GM18520 (cell line): Measurements from ENCODE around the gene PVALB.

Experiments
- ATAC-seq: cut with Tn5 transposase; IDR thresholded peaks from one replicate; pipeline ENCODE4 v1.9.1; 2021; ENCODE audit not compliant: unreplicated experiment

Gene PVALB

GRCh38 chr22:36775586-36775963, 41.3 kb downstream of the PVALB start:
- ATAC-seq = no peak

GRCh38 chr22:36773935-36774334, 42.9 kb downstream of the PVALB start:
- no peak for ATAC-seq

DNA sequence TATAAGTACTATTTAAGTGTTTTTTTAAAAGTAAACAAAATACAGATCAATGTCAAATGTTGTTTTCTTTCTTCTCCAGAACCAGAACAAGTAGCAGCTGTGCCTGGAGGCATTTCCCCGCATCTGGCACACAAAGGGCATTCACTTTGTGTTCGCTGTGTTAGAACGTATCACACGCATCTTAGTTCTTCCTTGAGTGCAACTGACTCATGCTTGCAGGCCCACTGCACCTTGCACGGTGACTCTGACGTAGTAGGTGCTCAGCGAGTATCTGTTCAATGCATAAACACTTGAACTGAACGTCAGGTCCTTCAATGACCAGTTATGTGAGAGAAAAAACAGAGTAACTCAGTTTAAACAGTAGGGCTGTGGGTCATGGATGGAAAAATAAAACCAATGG, 44.4 kb downstream of the PVALB start:
- no peak for ATAC-seq

DNA sequence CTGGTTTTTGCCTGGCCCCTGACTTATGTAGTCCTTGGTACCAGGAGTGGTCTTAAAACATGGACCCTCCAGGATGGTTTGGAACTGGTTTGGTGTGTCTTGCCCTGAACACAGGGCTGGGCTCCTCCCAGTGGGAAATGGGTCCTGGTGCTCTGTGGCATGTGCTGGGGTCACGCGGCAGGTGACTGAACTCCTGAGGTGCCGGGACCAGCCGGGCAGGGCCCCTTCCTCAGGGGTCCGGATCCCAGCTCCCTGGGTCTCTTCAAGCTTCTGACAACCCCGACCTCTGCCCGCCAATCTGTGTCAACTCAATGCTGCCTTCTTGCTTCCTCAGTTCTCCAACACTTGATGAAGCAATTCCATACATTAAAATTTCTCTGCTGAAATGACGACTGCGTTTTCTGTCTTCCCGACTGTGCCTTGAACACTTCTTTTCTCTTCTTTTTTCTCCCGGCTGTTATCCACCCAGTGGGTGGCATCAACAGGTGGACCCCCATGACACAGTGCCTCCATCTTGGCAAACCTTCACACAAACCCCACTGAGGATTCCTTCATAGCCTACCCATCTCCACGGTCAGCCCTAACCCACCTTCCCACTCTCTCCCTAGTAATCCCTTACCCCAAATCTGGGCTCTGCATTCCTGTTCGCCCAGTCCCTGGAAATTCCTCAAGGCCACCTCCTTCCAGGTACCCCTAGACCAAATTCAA, 45.3 kb downstream of the PVALB start:
- ATAC-seq = no peak

GRCh38 chr22:36770513-36771231, 46.2 kb downstream of the PVALB start:
- no peak for ATAC-seq

- ATAC-seq = no peak
Observed at GRCh38 chr22:36769541-36770512, 47.0 kb downstream of the PVALB start.

- no peak for ATAC-seq
Observed at GRCh38 chr22:36768616-36769015, 48.2 kb downstream of the PVALB start.

- no peak for ATAC-seq
Observed at GRCh38 chr22:36768141-36768540, 48.7 kb downstream of the PVALB start.

DNA sequence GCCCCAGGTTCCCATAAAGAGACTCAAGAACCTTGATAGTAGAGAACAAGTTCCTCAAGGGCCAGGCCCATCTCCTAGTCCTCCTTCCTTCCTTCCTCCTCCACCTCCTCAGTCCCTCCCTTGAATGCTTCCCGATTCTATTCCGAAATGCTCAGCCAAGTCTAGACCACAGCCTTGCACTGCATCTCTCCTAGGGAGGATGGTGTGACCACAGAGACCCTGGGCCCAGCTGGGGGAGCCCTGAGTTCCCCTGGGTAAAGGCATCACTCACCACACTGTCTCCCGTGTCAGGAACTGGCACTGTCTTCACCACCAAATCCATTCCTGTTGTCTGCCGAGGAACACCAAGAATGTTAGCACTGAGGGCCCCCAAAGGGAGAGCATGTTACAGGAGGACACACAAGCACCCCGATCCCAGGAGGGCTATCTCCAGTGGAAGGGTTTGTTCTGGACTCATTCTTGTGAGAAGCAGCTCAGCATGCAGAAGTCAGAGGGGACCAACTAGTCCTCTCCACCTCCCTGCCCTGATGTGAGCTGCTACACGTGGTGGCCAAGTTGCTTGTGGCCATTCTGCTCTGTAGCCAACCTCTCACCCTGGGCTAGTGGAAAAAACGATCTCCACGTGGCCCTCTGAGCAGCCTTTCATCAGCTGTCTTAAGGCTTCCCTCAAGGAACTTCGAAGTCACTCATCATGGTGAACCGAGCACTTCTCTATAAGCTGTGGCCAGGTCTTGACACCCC, 49.6 kb downstream of the PVALB start:
- ATAC-seq = no peak

GRCh38 chr22:36765943-36766450, 50.8 kb downstream of the PVALB start:
- ATAC-seq = no peak

DNA sequence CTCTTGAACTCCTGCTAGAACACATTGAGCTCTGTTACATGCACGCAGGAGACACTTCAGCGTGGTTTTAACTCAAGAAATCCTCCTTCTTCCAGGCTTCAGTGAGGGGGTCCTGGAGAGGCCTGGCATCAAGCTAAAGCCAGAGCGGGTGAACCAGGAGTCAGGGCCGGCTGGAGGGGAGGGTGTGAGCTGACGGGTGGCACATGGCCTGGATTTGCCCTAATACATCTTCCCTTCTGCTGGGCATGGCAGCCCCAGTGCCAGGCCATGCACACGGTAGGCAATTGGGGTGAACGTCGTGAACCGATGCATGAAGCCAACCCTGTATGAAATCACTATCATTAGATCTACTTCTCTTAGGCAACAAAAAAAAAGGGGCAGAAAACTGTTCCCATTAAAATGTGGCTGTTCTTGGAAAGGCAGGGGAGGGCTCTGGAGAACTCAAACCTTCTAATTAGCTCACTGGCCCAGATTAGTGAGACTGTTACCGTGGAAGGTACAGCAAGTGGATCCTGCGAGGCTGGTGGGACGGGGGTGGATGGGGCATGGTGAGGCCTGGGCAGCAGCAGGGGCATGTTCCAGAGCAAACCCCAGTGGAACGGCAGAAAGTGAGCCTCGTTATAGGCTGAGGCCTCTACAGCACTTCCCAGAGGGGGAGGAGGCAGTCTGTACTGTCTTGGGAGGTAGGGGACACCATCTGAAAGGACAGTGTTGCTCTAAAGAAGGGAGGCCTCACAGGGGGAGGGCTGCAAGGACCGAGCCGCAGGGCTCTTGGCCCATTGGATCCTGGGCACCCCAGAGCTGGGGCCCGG, 51.5 kb downstream of the PVALB start:
- ATAC-seq = no peak

- no peak for ATAC-seq
Observed at GRCh38 chr22:36764641-36765040, 52.2 kb downstream of the PVALB start.

- ATAC-seq = no peak
Observed at GRCh38 chr22:36764060-36764459, 52.8 kb downstream of the PVALB start.

DNA sequence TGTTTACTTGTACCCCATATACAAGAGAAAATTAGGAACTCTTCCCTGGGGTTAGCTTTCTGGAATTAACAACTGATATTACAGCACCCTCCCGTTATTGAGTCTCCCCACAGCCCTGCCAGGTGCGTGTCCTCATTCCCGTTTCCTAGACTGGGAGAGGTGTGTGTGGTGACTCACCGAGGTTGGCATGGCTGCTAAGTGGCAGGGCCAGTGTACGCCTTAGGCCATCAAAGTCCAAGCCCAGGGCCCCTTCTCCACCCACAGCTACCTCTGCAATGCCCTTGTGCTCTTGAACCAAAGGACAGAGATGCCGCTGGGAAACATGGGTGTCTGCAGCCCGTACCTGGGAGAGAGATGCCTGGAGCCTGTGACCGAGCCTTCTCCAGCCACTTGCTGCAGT, 53.3 kb downstream of the PVALB start:
- no peak for ATAC-seq

GRCh38 chr22:36762687-36763260, 54.1 kb downstream of the PVALB start:
- ATAC-seq = no peak

GRCh38 chr22:36761553-36762240, 55.1 kb downstream of the PVALB start:
- no peak for ATAC-seq

- no peak for ATAC-seq
Observed at GRCh38 chr22:36760786-36761185, 56.0 kb downstream of the PVALB start.

GRCh38 chr22:36759481-36760159, 57.2 kb downstream of the PVALB start:
- ATAC-seq = no peak
